Measurements from ENCODE around the gene NRARP.

DNA sequence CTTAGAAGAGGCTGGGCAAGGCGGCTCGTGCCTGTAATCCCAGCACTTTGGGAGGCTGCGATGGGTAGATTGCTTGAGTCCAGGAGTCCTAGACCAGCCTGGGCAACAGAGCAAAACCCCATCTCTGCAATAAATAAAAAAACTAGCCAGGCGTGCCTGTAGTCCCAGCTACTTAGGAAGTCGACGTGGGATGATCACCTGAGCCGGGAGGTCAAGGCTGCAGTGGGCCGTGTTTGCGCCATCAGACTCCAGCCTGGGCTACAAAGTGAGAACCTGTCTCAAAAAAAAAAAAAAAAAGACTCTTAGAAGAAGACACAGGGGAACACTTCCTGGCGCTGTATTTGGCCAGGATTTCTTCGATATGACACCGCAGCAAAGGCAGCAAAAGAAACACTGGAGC is 23.7 kb upstream of the NRARP start:
- TF ChIP-seq, protein P1, sequence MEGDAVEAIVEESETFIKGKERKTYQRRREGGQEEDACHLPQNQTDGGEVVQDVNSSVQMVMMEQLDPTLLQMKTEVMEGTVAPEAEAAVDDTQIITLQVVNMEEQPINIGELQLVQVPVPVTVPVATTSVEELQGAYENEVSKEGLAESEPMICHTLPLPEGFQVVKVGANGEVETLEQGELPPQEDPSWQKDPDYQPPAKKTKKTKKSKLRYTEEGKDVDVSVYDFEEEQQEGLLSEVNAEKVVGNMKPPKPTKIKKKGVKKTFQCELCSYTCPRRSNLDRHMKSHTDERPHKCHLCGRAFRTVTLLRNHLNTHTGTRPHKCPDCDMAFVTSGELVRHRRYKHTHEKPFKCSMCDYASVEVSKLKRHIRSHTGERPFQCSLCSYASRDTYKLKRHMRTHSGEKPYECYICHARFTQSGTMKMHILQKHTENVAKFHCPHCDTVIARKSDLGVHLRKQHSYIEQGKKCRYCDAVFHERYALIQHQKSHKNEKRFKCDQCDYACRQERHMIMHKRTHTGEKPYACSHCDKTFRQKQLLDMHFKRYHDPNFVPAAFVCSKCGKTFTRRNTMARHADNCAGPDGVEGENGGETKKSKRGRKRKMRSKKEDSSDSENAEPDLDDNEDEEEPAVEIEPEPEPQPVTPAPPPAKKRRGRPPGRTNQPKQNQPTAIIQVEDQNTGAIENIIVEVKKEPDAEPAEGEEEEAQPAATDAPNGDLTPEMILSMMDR (IDR thresholded peaks at IDR 0.05; ENCODE audit: low read length) = no peak
- no peak for TF ChIP-seq EZH2 (optimal IDR thresholded peaks at IDR 0.05; ENCODE audit: low read depth, low read length)
- no peak for TF ChIP-seq EZH2phosphoT487 (IDR thresholded peaks at IDR 0.05; ENCODE audit: low read length)
